ENCODE results near the gene MKNK2. TPM values are rescaled to one million over a fixed set of nuclear protein-coding genes. Genes with fewer than 3 reads are reported as not detected.

Gene MKNK2
- polyA plus RNA-seq, 4 donors = 47.6 to 101 (median 88.9) TPM

DNA sequence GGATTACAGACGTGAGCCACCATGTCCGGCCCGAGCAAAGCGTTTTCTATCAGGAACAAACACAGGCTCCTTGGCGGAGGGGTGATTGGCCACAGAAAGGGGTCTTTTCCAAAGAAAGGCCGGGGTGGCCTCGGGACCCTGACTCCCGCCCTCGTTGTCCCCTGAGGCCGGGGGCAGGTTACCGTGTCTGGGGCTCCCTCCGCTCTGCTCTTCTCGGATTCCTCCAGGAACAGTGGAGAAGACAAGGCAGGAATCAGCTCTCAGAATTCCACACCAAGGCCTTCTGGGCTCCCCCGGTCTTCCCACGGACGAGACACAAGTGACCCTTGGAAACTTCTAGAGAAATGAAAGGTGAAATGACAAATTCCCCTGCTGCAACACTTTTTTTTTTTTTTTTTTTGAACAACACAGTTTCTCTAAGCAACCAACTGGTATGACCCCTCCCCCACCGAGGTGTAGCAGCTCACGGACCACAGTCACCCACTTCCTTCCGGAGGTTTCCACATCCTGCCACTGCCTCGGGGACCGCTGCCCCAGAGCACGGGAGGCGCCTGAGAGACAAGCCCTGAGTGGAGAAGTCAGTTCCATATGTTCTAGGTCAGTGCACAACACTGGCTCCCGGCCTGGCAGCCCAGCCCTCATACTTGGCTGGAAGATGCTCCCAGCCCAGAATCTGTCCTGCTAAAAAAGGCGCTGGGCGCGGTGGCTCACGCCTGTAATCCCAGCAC lies 34.1 kb upstream of the MKNK2 start:
- H3K4me3 ChIP-seq (ENCODE audit: low read depth in 1 of 3, low read length in 3 of 3) = peak overlapping the region; percentile 19 to 44 (median 24)
- DNase-seq = peak; percentile 24 to 73
- no peak for FAIRE-seq
- peak overlapping the region; percentile 25 to 84 (median 27) for H3K27ac ChIP-seq (ENCODE audit: low read depth in 1 of 3, low read length in 2 of 3)
- peaks cover 0 to 74% (median 0%) of the 10 kb centered on the region in 3 donors for H3K36me3 ChIP-seq (ENCODE audit: control insufficient read depth in 3 of 3, insufficient read depth in 2 of 3, low read depth in 1 of 3, low read length in 3 of 3)
- H3K9me3 ChIP-seq (ENCODE audit: control insufficient read depth in 2 of 2, insufficient read depth in 1 of 2, low read depth in 1 of 2, low read length in 1 of 2) = no peaks in the 10 kb centered on the region
- H3K27me3 ChIP-seq (ENCODE audit: control insufficient read depth in 3 of 3, insufficient read depth in 3 of 3, low read length in 3 of 3) = no peaks in the 10 kb centered on the region
- WGBS, 3 donors = 62 to 80% (median 70%) methylated on average over 28 of the region's 28 CpGs
- H3K4me1 ChIP-seq (ENCODE audit: control insufficient read depth in 3 of 3, insufficient read depth in 2 of 3, low read depth in 1 of 3, low read length in 2 of 3) = peaks cover 0 to 5% (median 0%) of the 10 kb centered on the region in 3 donors

- Histone ChIP-seq H3K4me1 (ENCODE audit: control insufficient read depth in 3 of 3, insufficient read depth in 2 of 3, low read depth in 1 of 3, low read length in 2 of 3) (peaks cover 0 to 5% (median 0%) of the 10 kb centered on the region in 3 donors), H3K9me3 (ENCODE audit: control insufficient read depth in 2 of 2, insufficient read depth in 1 of 2, low read depth in 1 of 2, low read length in 1 of 2) (no peaks in the 10 kb centered on the region), H3K27me3 (ENCODE audit: control insufficient read depth in 3 of 3, insufficient read depth in 3 of 3, low read length in 3 of 3) (no peaks in the 10 kb centered on the region), H3K36me3 (ENCODE audit: control insufficient read depth in 3 of 3, insufficient read depth in 2 of 3, low read depth in 1 of 3, low read length in 3 of 3) (peaks cover 2 to 77% (median 5%) of the 10 kb centered on the region in 3 donors), H3K27ac (ENCODE audit: low read depth in 1 of 3, low read length in 2 of 3) (peak overlapping the region in 2 of 3 donors; percentile 25 to 80), H3K4me3 (ENCODE audit: low read depth in 1 of 3, low read length in 3 of 3) (peak overlapping the region in 2 of 3 donors; percentile 54 to 56)
- no peak for DNase-seq
- no peak for FAIRE-seq
- 59 to 81% (median 62%) methylated on average over 19 to 20 of the region's 20 CpGs for WGBS, 3 donors
Measured at GRCh38 chr19:2083174-2083854, 32.3 kb upstream of the MKNK2 start.

DNA sequence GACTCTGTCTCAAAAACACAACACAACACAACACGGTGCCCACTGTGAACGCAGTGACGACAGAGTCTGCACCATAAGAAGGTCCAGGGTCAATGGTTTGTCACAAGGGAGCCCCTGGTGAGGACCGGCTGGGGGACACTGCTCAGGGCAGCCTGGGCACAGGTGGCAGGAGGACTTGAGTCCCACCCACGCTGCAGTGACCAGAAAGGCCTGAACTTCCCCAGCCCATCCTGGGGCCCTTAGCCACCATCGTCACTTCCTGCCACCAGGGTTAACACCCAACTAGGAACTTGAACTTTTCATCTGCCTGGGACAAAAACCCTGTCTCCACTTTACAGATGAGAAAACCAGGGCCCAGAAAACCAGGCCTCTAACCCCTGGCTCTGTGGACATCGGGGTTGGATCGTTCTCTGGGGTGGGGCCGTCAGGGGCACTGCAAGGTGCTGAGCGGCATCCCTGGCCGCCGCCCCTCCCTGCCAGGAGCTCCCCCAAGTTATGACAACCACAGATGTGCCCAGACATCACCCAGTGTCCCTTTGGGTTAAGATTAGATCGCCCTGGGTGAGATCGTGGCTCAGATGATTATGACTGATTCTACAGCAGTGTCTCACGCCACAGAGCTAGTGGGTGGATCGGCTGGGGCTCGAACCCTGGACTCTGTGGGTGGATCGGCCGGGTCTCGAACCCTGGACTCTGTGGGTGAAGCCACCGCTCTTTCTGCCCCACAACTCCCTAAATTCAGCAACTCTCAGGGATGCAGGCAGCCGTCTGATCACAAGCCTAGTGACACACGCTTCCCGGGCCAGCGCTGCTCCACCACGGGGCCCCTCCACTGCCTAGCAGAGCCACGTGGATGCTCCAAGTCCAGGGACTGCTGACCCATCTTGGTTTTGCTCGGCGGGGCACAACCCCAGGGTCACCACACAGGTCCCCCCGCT lies 31.1 kb upstream of the MKNK2 start:
- Histone ChIP-seq H3K9me3 (ENCODE audit: control insufficient read depth in 2 of 2, insufficient read depth in 1 of 2, low read depth in 1 of 2, low read length in 1 of 2) (no peaks in the 10 kb centered on the region), H3K27me3 (ENCODE audit: control insufficient read depth in 3 of 3, insufficient read depth in 3 of 3, low read length in 3 of 3) (no peaks in the 10 kb centered on the region), H3K27ac (ENCODE audit: low read depth in 1 of 3, low read length in 2 of 3) (peak overlapping the region in 2 of 3 donors; percentile 41 to 80), H3K4me3 (ENCODE audit: low read depth in 1 of 3, low read length in 3 of 3) (peak overlapping the region in 1 of 3 donors; percentile 40), H3K4me1 (ENCODE audit: control insufficient read depth in 3 of 3, insufficient read depth in 2 of 3, low read depth in 1 of 3, low read length in 2 of 3) (no peaks in the 10 kb centered on the region), H3K36me3 (ENCODE audit: control insufficient read depth in 3 of 3, insufficient read depth in 2 of 3, low read depth in 1 of 3, low read length in 3 of 3) (peaks cover 9 to 81% (median 9%) of the 10 kb centered on the region in 3 donors)
- FAIRE-seq (no peak), DNase-seq (no peak)
- 73 to 83% (median 75%) methylated on average over 30 of the region's 30 CpGs for WGBS, 3 donors

DNA sequence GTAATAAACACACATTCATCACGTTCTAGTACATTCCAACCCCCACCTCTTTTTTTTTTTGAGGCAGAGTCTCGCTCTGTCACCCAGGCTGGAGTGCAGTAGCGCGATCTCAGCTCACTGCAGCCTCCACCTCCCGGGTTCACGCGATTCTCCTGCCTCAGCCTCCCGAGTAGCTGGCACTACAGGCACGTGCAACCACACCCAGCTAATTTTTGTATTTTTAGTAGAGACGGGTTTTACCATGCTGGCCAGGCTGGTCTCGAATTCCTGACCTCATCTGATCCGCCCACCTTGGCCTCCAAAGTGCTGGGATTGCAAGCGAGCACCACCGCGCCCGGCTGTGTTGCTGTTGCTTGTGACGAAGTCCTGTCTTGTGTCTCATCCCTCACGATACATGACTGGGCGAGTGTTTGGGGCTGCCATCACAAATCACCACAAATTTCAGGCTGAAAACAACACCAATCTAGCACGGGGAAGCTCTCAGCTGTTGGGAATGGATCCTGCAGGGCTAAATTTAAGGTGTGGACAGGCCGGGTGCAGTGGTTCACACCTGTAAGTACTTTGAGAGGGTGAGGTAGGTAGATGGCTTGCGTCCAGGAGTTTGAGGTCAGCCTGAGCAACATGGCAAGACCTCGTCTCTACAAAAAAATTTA lies 29.4 kb upstream of the MKNK2 start:
- Histone ChIP-seq H3K4me1 (ENCODE audit: control insufficient read depth in 3 of 3, insufficient read depth in 2 of 3, low read depth in 1 of 3, low read length in 2 of 3) (no peaks in the 10 kb centered on the region), H3K36me3 (ENCODE audit: control insufficient read depth in 3 of 3, insufficient read depth in 2 of 3, low read depth in 1 of 3, low read length in 3 of 3) (peaks cover 15 to 93% (median 16%) of the 10 kb centered on the region in 3 donors), H3K27ac (ENCODE audit: low read depth in 1 of 3, low read length in 2 of 3) (peak overlapping the region in 1 of 3 donors; percentile 8), H3K4me3 (ENCODE audit: low read depth in 1 of 3, low read length in 3 of 3) (no peak overlapping the region), H3K27me3 (ENCODE audit: control insufficient read depth in 3 of 3, insufficient read depth in 3 of 3, low read length in 3 of 3) (no peaks in the 10 kb centered on the region), H3K9me3 (ENCODE audit: control insufficient read depth in 2 of 2, insufficient read depth in 1 of 2, low read depth in 1 of 2, low read length in 1 of 2) (no peaks in the 10 kb centered on the region)
- DNase-seq (no peak), FAIRE-seq (no peak)
- WGBS, 3 donors = 77 to 81% (median 79%) methylated on average over 23 of the region's 23 CpGs

DNA sequence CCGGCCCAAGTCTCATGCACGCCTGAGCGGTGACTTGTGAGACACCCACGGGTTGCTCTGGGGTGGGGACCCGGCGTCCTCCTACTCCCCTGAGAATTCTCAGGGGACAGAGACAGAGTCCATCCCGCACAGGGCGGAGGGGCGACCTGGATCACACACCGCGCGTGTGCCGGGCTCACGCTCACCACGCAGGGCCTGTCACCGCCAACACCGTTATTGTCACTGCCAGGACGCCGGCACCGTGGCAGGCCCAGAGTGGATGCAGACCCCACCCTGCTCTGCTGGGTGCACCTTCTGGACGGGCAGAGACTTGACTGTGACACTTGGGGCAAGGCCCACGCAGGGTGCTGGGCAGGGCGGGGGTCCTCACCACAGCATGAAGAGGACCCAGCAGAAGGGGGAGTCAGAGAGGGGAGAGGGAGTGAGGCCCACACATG lies 28.8 kb upstream of the MKNK2 start:
- WGBS, 3 donors = 84 to 87% (median 84%) methylated on average over 23 of the region's 23 CpGs
- no peaks in the 10 kb centered on the region for H3K4me1 ChIP-seq (ENCODE audit: control insufficient read depth in 3 of 3, insufficient read depth in 2 of 3, low read depth in 1 of 3, low read length in 2 of 3)
- no peak overlapping the region for H3K4me3 ChIP-seq (ENCODE audit: low read depth in 1 of 3, low read length in 3 of 3)
- no peak overlapping the region for H3K27ac ChIP-seq (ENCODE audit: low read depth in 1 of 3, low read length in 2 of 3)
- DNase-seq = no peak
- no peaks in the 10 kb centered on the region for H3K9me3 ChIP-seq (ENCODE audit: control insufficient read depth in 2 of 2, insufficient read depth in 1 of 2, low read depth in 1 of 2, low read length in 1 of 2)
- no peak for FAIRE-seq
- peaks cover 15 to 94% (median 18%) of the 10 kb centered on the region in 3 donors for H3K36me3 ChIP-seq (ENCODE audit: control insufficient read depth in 3 of 3, insufficient read depth in 2 of 3, low read depth in 1 of 3, low read length in 3 of 3)
- H3K27me3 ChIP-seq (ENCODE audit: control insufficient read depth in 3 of 3, insufficient read depth in 3 of 3, low read length in 3 of 3) = no peaks in the 10 kb centered on the region

DNA sequence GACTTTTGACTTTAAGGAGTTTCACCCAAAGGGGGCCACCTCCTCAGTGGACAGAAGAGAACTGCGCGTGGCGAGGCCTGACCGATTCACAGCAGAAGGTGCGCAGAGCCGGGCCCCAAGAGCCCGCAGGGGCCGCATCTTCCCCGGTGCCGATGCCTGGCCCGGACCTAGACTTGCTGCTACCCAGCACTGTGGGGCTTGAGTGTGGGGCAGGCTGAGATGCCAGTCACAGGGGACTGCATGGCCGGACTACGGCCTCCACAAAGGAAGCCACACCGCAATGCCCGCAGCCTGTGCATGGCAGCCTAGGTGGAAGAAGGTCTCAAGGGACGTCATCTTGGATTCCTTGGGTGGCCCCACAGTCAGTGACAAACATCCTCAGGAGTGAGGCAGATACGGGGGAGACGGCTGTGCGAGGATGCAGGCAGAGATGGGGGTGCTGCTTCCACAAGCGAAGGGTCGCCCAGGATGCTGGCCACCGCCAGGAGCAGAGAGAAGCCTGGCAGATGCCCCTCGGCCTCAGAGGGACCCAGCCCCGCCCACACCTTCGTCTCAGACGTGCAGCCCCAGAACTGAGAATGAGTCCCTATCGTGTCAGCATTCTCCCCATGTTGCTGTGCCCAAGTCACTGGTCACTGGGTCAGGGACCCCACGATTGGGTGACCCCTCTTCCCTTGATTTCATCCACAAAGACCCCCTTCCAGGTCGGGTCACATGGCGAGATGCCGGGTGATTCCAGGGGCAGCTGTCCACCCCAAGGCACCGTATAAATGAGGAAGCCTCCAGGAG lies 28.2 kb upstream of the MKNK2 start:
- H3K27me3 ChIP-seq (ENCODE audit: control insufficient read depth in 3 of 3, insufficient read depth in 3 of 3, low read length in 3 of 3) = no peaks in the 10 kb centered on the region
- DNase-seq = no peak
- H3K36me3 ChIP-seq (ENCODE audit: control insufficient read depth in 3 of 3, insufficient read depth in 2 of 3, low read depth in 1 of 3, low read length in 3 of 3) = peaks cover 15 to 94% (median 18%) of the 10 kb centered on the region in 3 donors
- 91 to 94% (median 94%) methylated on average over 32 of the region's 32 CpGs for WGBS, 3 donors
- H3K4me1 ChIP-seq (ENCODE audit: control insufficient read depth in 3 of 3, insufficient read depth in 2 of 3, low read depth in 1 of 3, low read length in 2 of 3) = no peaks in the 10 kb centered on the region
- H3K4me3 ChIP-seq (ENCODE audit: low read depth in 1 of 3, low read length in 3 of 3) = no peak overlapping the region
- no peak for FAIRE-seq
- H3K9me3 ChIP-seq (ENCODE audit: control insufficient read depth in 2 of 2, insufficient read depth in 1 of 2, low read depth in 1 of 2, low read length in 1 of 2) = no peaks in the 10 kb centered on the region
- no peak overlapping the region for H3K27ac ChIP-seq (ENCODE audit: low read depth in 1 of 3, low read length in 2 of 3)

DNA sequence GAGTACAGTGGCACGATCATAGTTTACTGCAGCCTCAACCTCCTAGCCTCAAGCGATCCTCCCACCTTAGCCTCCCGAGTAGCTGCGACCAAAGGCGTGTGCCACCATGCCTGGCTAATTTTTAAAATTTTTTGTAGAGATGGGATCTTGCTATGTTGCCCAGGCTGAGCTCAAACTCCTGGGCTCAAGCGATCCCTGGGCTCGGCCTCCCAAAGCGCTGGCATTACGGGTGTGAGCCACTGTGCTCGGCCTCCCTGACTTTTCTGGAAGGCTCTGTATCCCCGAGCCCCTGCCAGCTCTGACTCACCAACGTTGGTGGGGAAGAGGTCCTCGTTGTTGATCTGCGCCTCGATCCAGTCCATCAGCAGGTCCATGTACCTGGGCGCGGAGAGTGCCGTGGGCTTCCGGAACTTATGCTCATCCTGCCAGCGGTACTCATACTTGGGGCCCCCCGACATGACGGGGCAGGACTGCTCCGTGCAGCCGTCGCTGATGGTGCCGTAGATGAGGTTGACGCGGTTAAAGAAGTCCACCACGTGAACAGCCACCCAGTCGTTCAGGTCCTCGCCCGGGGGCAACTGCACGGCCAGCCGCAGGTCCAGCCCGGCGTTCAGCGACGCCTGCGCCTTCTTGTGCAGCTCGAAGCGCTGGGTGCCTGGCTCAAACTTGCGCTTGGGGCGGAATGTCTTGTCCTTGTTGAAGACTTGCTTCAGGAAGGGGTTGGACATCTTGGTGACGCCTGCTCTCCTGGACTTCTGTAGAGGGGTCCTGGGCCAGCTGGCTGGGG lies 27.0 kb upstream of the MKNK2 start:
- no peak for FAIRE-seq
- 96 to 98% (median 96%) methylated on average over 44 of the region's 44 CpGs for WGBS, 3 donors
- no peaks in the 10 kb centered on the region for H3K4me1 ChIP-seq (ENCODE audit: control insufficient read depth in 3 of 3, insufficient read depth in 2 of 3, low read depth in 1 of 3, low read length in 2 of 3)

More for the DNA sequence above, 27.0 kb upstream of the MKNK2 start:
- Histone ChIP-seq H3K27ac (ENCODE audit: low read depth in 1 of 3, low read length in 2 of 3) (no peak overlapping the region), H3K4me3 (ENCODE audit: low read depth in 1 of 3, low read length in 3 of 3) (no peak overlapping the region), H3K27me3 (ENCODE audit: control insufficient read depth in 3 of 3, insufficient read depth in 3 of 3, low read length in 3 of 3) (no peaks in the 10 kb centered on the region), H3K36me3 (ENCODE audit: control insufficient read depth in 3 of 3, insufficient read depth in 2 of 3, low read depth in 1 of 3, low read length in 3 of 3) (peaks cover 15 to 93% (median 22%) of the 10 kb centered on the region in 3 donors), H3K9me3 (ENCODE audit: control insufficient read depth in 2 of 2, insufficient read depth in 1 of 2, low read depth in 1 of 2, low read length in 1 of 2) (no peaks in the 10 kb centered on the region)
- DNase-seq = no peak

All from small intestine (tissue), 7 donors.